Neural cell (in vitro differentiated cells): Measurements from ENCODE around the gene RGS7BP. TPM values are rescaled to one million over a fixed set of nuclear protein-coding genes. Genes with fewer than 3 reads are reported as not detected.

Experiments used
- H2AFZ ChIP-seq: fragments of 200-600, 300-800 bp; sonication (generic), shearing (Covaris generic); 2 replicates; pipeline ENCODE4 v1.6.0; 2014; ENCODE audit warnings: low read depth, mild to moderate bottlenecking, antibody characterized with exemption, low read length, moderate library complexity
- H3F3A ChIP-seq: fragments of 200-600 bp; shearing (Covaris generic); 2 replicates; pipeline ENCODE4 v1.6.1; 2016; ENCODE audit warnings: mild to moderate bottlenecking, moderate library complexity, mixed read lengths, antibody characterized with exemption, low read length; ENCODE audit not compliant: insufficient read depth, poor library complexity, severe bottlenecking
- H3K27ac ChIP-seq: fragments of 200-600, 300-800 bp; sonication (generic), shearing (Covaris generic); 2 replicates; pipeline ENCODE4 v1.5.1; 2014; ENCODE audit warnings: mild to moderate bottlenecking, low read length, moderate library complexity
- H3K27me3 ChIP-seq: fragments of 300-800, 200-600 bp; sonication (generic), shearing (Covaris generic); 2 replicates; pipeline ENCODE4 v1.6.0; 2014; ENCODE audit warnings: mild to moderate bottlenecking, low read depth, low read length, moderate library complexity; ENCODE audit not compliant: insufficient read depth
- H3K36me3 ChIP-seq: fragments of 300-800, 200-600 bp; sonication (generic), shearing (Covaris generic); 2 replicates; pipeline ENCODE4 v1.5.1; 2014; ENCODE audit warnings: mild to moderate bottlenecking, antibody characterized with exemption, low read length, moderate library complexity; ENCODE audit not compliant: insufficient read depth
- H3K4me2 ChIP-seq: fragments of 300-800, 200-600 bp; sonication (generic), shearing (Covaris generic); 2 replicates; pipeline ENCODE4 v1.6.0; 2014; ENCODE audit warnings: mild to moderate bottlenecking, low read length
- H3K4me3 ChIP-seq: fragments of 300-800, 200-600 bp; sonication (generic), shearing (Covaris generic); 2 replicates; pipeline ENCODE4 v1.5.1; 2014; ENCODE audit warnings: mild to moderate bottlenecking, low read length, moderate library complexity
- H3K79me2 ChIP-seq: fragments of 200-600 bp; shearing (Covaris generic); replicated peaks from 2 replicates; pipeline ENCODE4 v1.6.0; 2014; ENCODE audit warnings: mild to moderate bottlenecking, low read length, moderate library complexity; ENCODE audit not compliant: insufficient read depth
- H3K9ac ChIP-seq: fragments of 300-800, 200-600 bp; sonication (generic), shearing (Covaris generic); 2 replicates; pipeline ENCODE4 v1.6.1; 2016; ENCODE audit warnings: mild to moderate bottlenecking, low read length, mixed read lengths
- H3K9me2 ChIP-seq: fragments of 200-600 bp; shearing (Covaris generic); 2 replicates; pipeline ENCODE4 v1.6.1; 2016; ENCODE audit warnings: mild to moderate bottlenecking, low read length, mixed read lengths; ENCODE audit not compliant: insufficient read depth
- H3K9me3 ChIP-seq: fragments of 200-600, 300-800 bp; sonication (generic), shearing (Covaris generic); 2 replicates; pipeline ENCODE4 v1.6.1; 2016; ENCODE audit warnings: mild to moderate bottlenecking, mixed run types, low read length, moderate library complexity, mixed read lengths
- H4K20me1 ChIP-seq: fragments of 200-600 bp; shearing (Covaris generic); 2 replicates; pipeline ENCODE4 v1.6.1; 2016; ENCODE audit warnings: mild to moderate bottlenecking, mixed run types; ENCODE audit not compliant: insufficient read depth
- CTCF ChIP-seq: fragments of 450-650 bp; IDR thresholded peaks from 2 replicates; pipeline ENCODE4 v1.5.1; 2014; ENCODE audit warnings: antibody characterized with exemption, mild to moderate bottlenecking, moderate library complexity; ENCODE audit not compliant: poor library complexity, severe bottlenecking
- EP300 ChIP-seq: fragments of 450-650 bp; conservative IDR thresholded peaks from 2 replicates; pipeline ENCODE4 v1.6.1; 2014; ENCODE audit warnings: antibody characterized with exemption, mild to moderate bottlenecking, moderate library complexity; ENCODE audit not compliant: poor library complexity, severe bottlenecking
- EZH2 ChIP-seq: fragments of 200-600, 300-800 bp; shearing (Covaris generic), sonication (generic); IDR thresholded peaks from 2 replicates; pipeline ENCODE4 v1.6.1; 2014; ENCODE audit warnings: antibody characterized with exemption, low read length, borderline replicate concordance, mild to moderate bottlenecking; ENCODE audit not compliant: insufficient read depth, poor library complexity, severe bottlenecking
- MXI1 ChIP-seq: fragments of 450-650 bp; conservative IDR thresholded peaks from 2 replicates; pipeline ENCODE4 v1.6.1; 2014; ENCODE audit warnings: antibody characterized with exemption, mild to moderate bottlenecking; ENCODE audit not compliant: poor library complexity, severe bottlenecking
- POLR2AphosphoS5 ChIP-seq: IDR thresholded peaks from 2 replicates; pipeline ENCODE4 v1.6.1; 2012
- RAD21 ChIP-seq: fragments of 450-650 bp; conservative IDR thresholded peaks from 2 replicates; pipeline ENCODE4 v1.6.1; 2014; ENCODE audit warnings: antibody characterized with exemption, mild to moderate bottlenecking, moderate library complexity
- REST ChIP-seq: IDR thresholded peaks from 2 replicates; pipeline ENCODE4 v1.6.1; 2012; ENCODE audit warnings: borderline replicate concordance
- SMC3 ChIP-seq: fragments of 450-650 bp; conservative IDR thresholded peaks from 2 replicates; pipeline ENCODE4 v1.6.1; 2014; ENCODE audit warnings: antibody characterized with exemption, mild to moderate bottlenecking, moderate library complexity; ENCODE audit not compliant: poor library complexity
- TAF1 ChIP-seq: IDR thresholded peaks from 2 replicates; pipeline ENCODE4 v1.6.1; 2012; ENCODE audit warnings: low read depth
- polyA plus RNA-seq: library from polyadenylated mRNA; depleted of rRNA; stranded (reverse); fragments of >200 nt; gene quantifications from 2 replicates; pipeline ENCODE4 v1.2.3, GENCODE V29; 2014

RGS7BP gene
- polyA plus RNA-seq, 1 donor from 2014 or later, result 9.5 TPM

- Histone ChIP-seq H3K36me3 (no peaks in the 10 kb centered on the region), H3K79me2 (no peaks in the 10 kb centered on the region), H3K4me3 (no peak overlapping the region), H3K9me2 (no peaks in the 10 kb centered on the region), H2AFZ (no peak overlapping the region), H3K27me3 (no peaks in the 10 kb centered on the region), H3K9me3 (no peaks in the 10 kb centered on the region), H3K4me2 (no peak overlapping the region), H3K27ac (no peak overlapping the region), H3K9ac (no peak overlapping the region), H3F3A (no peaks in the 10 kb centered on the region), H4K20me1 (no peaks in the 10 kb centered on the region)
- TF ChIP-seq REST (no peak), CTCF (no peak), SMC3 (no peak), RAD21 (no peak), EZH2 (no peak), POLR2AphosphoS5 (no peak), EP300 (no peak), MXI1 (no peak), TAF1 (no peak)
Observed at GRCh38 chr5:64487283-64487682, 18.5 kb upstream of the RGS7BP start.

DNA sequence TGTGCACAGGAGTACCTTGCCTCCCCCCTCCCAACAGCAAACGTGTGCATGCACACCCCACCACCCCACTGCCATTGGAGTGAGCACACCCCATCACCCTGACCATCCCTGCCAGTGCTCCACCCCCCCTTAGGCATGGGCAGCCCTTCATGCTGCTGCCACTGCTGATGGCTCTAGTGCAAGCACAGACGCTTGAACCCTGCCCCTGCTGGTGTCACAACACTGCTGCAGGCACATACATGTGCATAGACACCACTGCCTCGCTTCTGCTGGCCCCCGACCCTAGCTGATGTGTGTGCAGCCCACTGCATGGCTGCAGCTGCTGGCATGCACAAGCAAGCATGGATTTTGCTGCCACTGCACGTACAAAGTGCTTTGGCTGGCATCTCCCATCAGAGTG is 16.0 kb upstream of the RGS7BP start:
- H2AFZ ChIP-seq, result no peak overlapping the region
- no peaks in the 10 kb centered on the region for H3K27me3 ChIP-seq
- H3K9me2 ChIP-seq, result no peaks in the 10 kb centered on the region

More for the DNA sequence above, 16.0 kb upstream of the RGS7BP start:
- Histone ChIP-seq H3K36me3 (no peaks in the 10 kb centered on the region), H3K9ac (no peak overlapping the region), H3F3A (no peaks in the 10 kb centered on the region), H3K27ac (no peak overlapping the region), H3K4me3 (no peak overlapping the region), H4K20me1 (no peaks in the 10 kb centered on the region), H3K4me2 (no peak overlapping the region), H3K9me3 (no peaks in the 10 kb centered on the region), H3K79me2 (no peaks in the 10 kb centered on the region)
- TF ChIP-seq MXI1, result no peak
- TF ChIP-seq CTCF, result no peak
- TF ChIP-seq EP300, result no peak
- no peak for TF ChIP-seq REST
- no peak for TF ChIP-seq TAF1
- no peak for TF ChIP-seq RAD21
- no peak for TF ChIP-seq POLR2AphosphoS5
- no peak for TF ChIP-seq SMC3
- no peak for TF ChIP-seq EZH2
